H1 (cell line): Measurements from ENCODE around the gene NPFFR1. TPM values are rescaled to one million over a fixed set of nuclear protein-coding genes. Genes with fewer than 3 reads are reported as not detected.
"Not testable (repeated sequence)": the region's sequence is repeated elsewhere in the genome, so short reads cannot be mapped to it uniquely, and the experiment has no call there.

Experiments used
- CTCF ChIA-PET: fragments of 300-600 bp; sonication (Branson Sonifier 250); formaldehyde crosslinking; loops from one replicate; lab custom pipeline; 2021; ENCODE audit not compliant: partially characterized antibody; lab: Charles Lee
- POLR2A ChIA-PET: fragments of 300-600 bp; sonication (Branson Sonifier 250); formaldehyde crosslinking; loops from one replicate; lab custom pipeline; 2021; ENCODE audit warnings: inconsistent platforms; ENCODE audit not compliant: partially characterized antibody; lab: Charles Lee
- DNase-seq, 2 experiments: peaks; one replicate each; pipeline versions ENCODE4 v3.0.0 to v3.0.0-alpha.2; 2010 to 2022; ENCODE audit warnings: low spot score in 2 of 2, low read depth in 1 of 2, mixed read lengths in 1 of 2
- FAIRE-seq: peaks from 2 replicates; lab custom pipeline; 2011; peaks lifted over from hg19 to GRCh38; lab: Jason Lieb, UNC
- H2AFZ ChIP-seq: 2 replicates; pipeline ENCODE4 v1.8.1; 2012; ENCODE audit warnings: low read length, inconsistent platforms
- H2AK5ac ChIP-seq: 2 replicates; pipeline ENCODE4 v1.6.1; 2013; ENCODE audit warnings: low read depth, low read length
- H2BK120ac ChIP-seq: replicated peaks from 2 replicates; pipeline ENCODE3; 2013; ENCODE audit warnings: low read depth, low read length, inconsistent platforms
- H2BK12ac ChIP-seq: 2 replicates; pipeline ENCODE4 v1.6.1; 2013; ENCODE audit warnings: low read depth, low read length
- H2BK15ac ChIP-seq: 2 replicates; pipeline ENCODE4 v1.6.1; 2013; ENCODE audit warnings: low read length
- H2BK20ac ChIP-seq: 2 replicates; pipeline ENCODE4 v1.6.1; 2013; ENCODE audit warnings: low read length
- H2BK5ac ChIP-seq: 2 replicates; pipeline ENCODE4 v1.6.1; 2013; ENCODE audit warnings: low read depth, low read length
- H3K14ac ChIP-seq: 2 replicates; pipeline ENCODE4 v1.6.1; 2013; ENCODE audit warnings: inconsistent platforms; ENCODE audit not compliant: insufficient read length
- H3K18ac ChIP-seq: 2 replicates; pipeline ENCODE4 v1.6.1; 2013; ENCODE audit warnings: low read length; ENCODE audit errors: extremely low read depth
- H3K23ac ChIP-seq: 2 replicates; pipeline ENCODE4 v1.6.1; 2013; ENCODE audit warnings: inconsistent platforms; ENCODE audit not compliant: insufficient read length
- H3K23me2 ChIP-seq: 2 replicates; pipeline ENCODE4 v1.6.1; 2013; ENCODE audit warnings: low read depth, low read length
- H3K27ac ChIP-seq: 2 replicates; pipeline ENCODE4 v1.6.1; 2011; ENCODE audit warnings: low read depth, low read length, inconsistent platforms
- H3K27me3 ChIP-seq, 4 experiments: replicated peaks in 1 of 4; 1 replicate in 1 of 4; 2 replicates in 3 of 4; pipeline versions ENCODE4 v1.6.1 to v1.8.1; 2011 to 2013; ENCODE audit warnings: low read length in 3 of 4, mild to moderate bottlenecking in 3 of 4, inconsistent platforms in 2 of 4, mixed read lengths in 2 of 4, moderate library complexity in 1 of 4; ENCODE audit not compliant: control insufficient read depth in 3 of 4, insufficient read depth in 3 of 4; ENCODE audit errors: extremely low read depth in 1 of 4
- H3K36me3 ChIP-seq, 4 experiments: 2 replicates each; pipeline versions ENCODE4 v1.6.1 to v1.8.1; 2011 to 2013; ENCODE audit warnings: mild to moderate bottlenecking in 4 of 4, low read length in 3 of 4, moderate library complexity in 2 of 4, control low read depth in 1 of 4, inconsistent platforms in 1 of 4; ENCODE audit not compliant: insufficient read depth in 4 of 4, control insufficient read depth in 2 of 4
- H3K4ac ChIP-seq: replicated peaks from 2 replicates; pipeline ENCODE3; 2013; ENCODE audit warnings: low read length, low read depth, mixed read lengths, inconsistent platforms; ENCODE audit not compliant: insufficient read length
- H3K4me1 ChIP-seq, 4 experiments: replicated peaks in 1 of 4; 1 replicate in 1 of 4; 2 replicates in 3 of 4; pipeline versions ENCODE4 v1.6.1 to v1.8.1; 2011 to 2013; ENCODE audit warnings: low read length in 3 of 4, inconsistent platforms in 2 of 4, mixed read lengths in 1 of 4; ENCODE audit not compliant: insufficient read depth in 4 of 4, control insufficient read depth in 3 of 4
- H3K4me2 ChIP-seq, 2 experiments: 2 replicates each; pipeline versions ENCODE4 v1.6.1 to v1.8.1; 2011 to 2013; ENCODE audit warnings: low read depth in 2 of 2, low read length in 2 of 2, control low read depth in 1 of 2, inconsistent platforms in 1 of 2, mild to moderate bottlenecking in 1 of 2; ENCODE audit not compliant: insufficient read depth in 1 of 2
- H3K4me3 ChIP-seq, 4 experiments: fragments of 200-600, 300-600 bp in 1 of 4; sonication (generic), shearing (Covaris generic), sonication (Bioruptor Twin) in 1 of 4; 2 replicates each; pipeline versions ENCODE4 v1.5.1 to v1.8.1; 2011 to 2016; ENCODE audit warnings: low read length in 4 of 4, low read depth in 3 of 4, control low read depth in 2 of 4, inconsistent platforms in 2 of 4, mild to moderate bottlenecking in 2 of 4, mixed read lengths in 1 of 4, moderate library complexity in 1 of 4; ENCODE audit not compliant: insufficient read depth in 2 of 4; ENCODE audit errors: extremely low read depth in 1 of 4
- H3K56ac ChIP-seq: replicated peaks from 2 replicates; pipeline ENCODE3; 2013; ENCODE audit warnings: low read depth, mild to moderate bottlenecking, mixed read lengths, low read length, inconsistent platforms; ENCODE audit not compliant: insufficient read length
- H3K79me1 ChIP-seq: 2 replicates; pipeline ENCODE4 v1.6.1; 2013; ENCODE audit warnings: low read depth, low read length, control low read depth
- H3K79me2 ChIP-seq, 2 experiments: 2 replicates each; pipeline versions ENCODE4 v1.6.1 to v1.8.1; 2012 to 2013; ENCODE audit warnings: low read length in 2 of 2, mild to moderate bottlenecking in 2 of 2, inconsistent platforms in 1 of 2; ENCODE audit not compliant: insufficient read depth in 2 of 2, control insufficient read depth in 1 of 2
- H3K9ac ChIP-seq, 4 experiments: replicated peaks in 1 of 4; 1 replicate in 1 of 4; 2 replicates in 3 of 4; pipeline versions ENCODE4 v1.6.1 to v1.8.1; 2011 to 2013; ENCODE audit warnings: low read depth in 3 of 4, low read length in 3 of 4, control low read depth in 2 of 4, mild to moderate bottlenecking in 2 of 4, moderate library complexity in 2 of 4, inconsistent platforms in 1 of 4; ENCODE audit errors: extremely low read depth in 1 of 4
- H3K9me3 ChIP-seq, 2 experiments: 2 replicates each; pipeline versions ENCODE4 v1.6.1 to v1.8.1; 2012 to 2013; ENCODE audit warnings: mild to moderate bottlenecking in 2 of 2, moderate library complexity in 2 of 2, control low read depth in 1 of 2, inconsistent platforms in 1 of 2, low read depth in 1 of 2, low read length in 1 of 2, mixed read lengths in 1 of 2; ENCODE audit not compliant: insufficient read depth in 2 of 2
- H4K20me1 ChIP-seq, 2 experiments: replicated peaks in 1 of 2; 2 replicates each; pipeline versions ENCODE3 to v1.8.1; 2011 to 2013; ENCODE audit warnings: inconsistent platforms in 2 of 2, low read length in 2 of 2, mild to moderate bottlenecking in 1 of 2; ENCODE audit not compliant: insufficient read depth in 2 of 2, control insufficient read depth in 1 of 2
- H4K5ac ChIP-seq: 2 replicates; pipeline ENCODE4 v1.6.1; 2013; ENCODE audit warnings: low read length, low read depth, mixed read lengths, inconsistent platforms; ENCODE audit not compliant: insufficient read length
- H4K8ac ChIP-seq: 2 replicates; pipeline ENCODE4 v1.8.0; 2013; ENCODE audit warnings: mild to moderate bottlenecking, moderate library complexity, low read length, inconsistent platforms; ENCODE audit not compliant: insufficient read depth; ENCODE audit errors: extremely low read depth
- H4K91ac ChIP-seq: replicated peaks from 2 replicates; pipeline ENCODE3; 2013; ENCODE audit warnings: low read length, mixed read lengths, inconsistent platforms; ENCODE audit not compliant: insufficient read length
- WGBS, 2 experiments: shearing (Covaris generic) in 1 of 2; methylation state at CpG; one replicate each; pipeline versions ENCODE4 v1.1.6 to v1.1.7; 2013 to 2015; ENCODE audit warnings: low lambda C conversion rate in 2 of 2, mixed read lengths in 2 of 2, inconsistent platforms in 1 of 2, low coverage in 1 of 2, missing lambda C conversion rate in 1 of 2; ENCODE audit not compliant: insufficient replicate concordance in 2 of 2, insufficient coverage in 1 of 2, insufficient read length in 1 of 2; ENCODE audit errors: extremely low coverage in 1 of 2, missing lambda C conversion rate in 1 of 2; 5-methylcytosine and 5-hydroxymethylcytosine counted together
- polyA plus RNA-seq, 7 experiments: library from polyadenylated mRNA; depleted of rRNA in 3 of 7; stranded (reverse) in 5 of 7; unstranded in 2 of 7; fragments of >200 nt in 5 of 7; fragments of 200-250 nt in 2 of 7; gene quantifications; 1 replicate in 5 of 7; 2 replicates in 1 of 7; 4 replicates in 1 of 7; pipeline versions ENCODE4 v1.2.1 to v1.2.3, GENCODE V29; 2011 to 2013; ENCODE audit warnings: missing spikeins in 2 of 7, mixed read lengths in 2 of 7
- total RNA-seq: library from RNA; stranded (reverse); fragmentation: NEBNext Ultra II Directional; extraction: Animal tissue kit (Norgen Biotek cat#: 25700); gene quantifications from 2 replicates; pipeline ENCODE4 v1.2.1, GENCODE V29; 2021

NPFFR1 gene
- total and polyA plus RNA-seq, 2 of the 8 experiments (the other 6 are each of a cell fraction or from before 2014, with no cell fraction given) = 0.02 to 0.06 TPM

GRCh38 chr10:70239986-70240385 lies 43.8 kb downstream of the NPFFR1 start:
- H3K56ac ChIP-seq, H3K4ac ChIP-seq, H3K79me2 ChIP-seq, H3K9ac ChIP-seq, H2AK5ac ChIP-seq, H3K79me1 ChIP-seq, CTCF ChIA-PET, POLR2A ChIA-PET, H4K5ac ChIP-seq, H3K36me3 ChIP-seq, H3K27ac ChIP-seq, H4K20me1 ChIP-seq, H2AFZ ChIP-seq, H3K27me3 ChIP-seq, H4K8ac ChIP-seq, H3K14ac ChIP-seq, H2BK120ac ChIP-seq, H3K4me1 ChIP-seq, DNase-seq, H2BK12ac ChIP-seq, H2BK15ac ChIP-seq, H2BK20ac ChIP-seq, H3K23ac ChIP-seq, H2BK5ac ChIP-seq, H3K23me2 ChIP-seq, H4K91ac ChIP-seq, FAIRE-seq, H3K4me3 ChIP-seq, H3K4me2 ChIP-seq, H3K18ac ChIP-seq: not testable (repeated sequence)
- 80% methylated on average over 16 of the region's 21 CpGs; no CpG with 5 or more reads in 1 of the 2 experiments for WGBS, 2 experiments
- H3K9me3 ChIP-seq = peaks cover 0 to 31% of the 10 kb centered on the region in 2 experiments; a peak in 2 of 4 replicates
